Fibroblast of peridontal ligament (primary cell): ENCODE results near the gene TSKS.
"Not testable (repeated sequence)": the region's sequence is repeated elsewhere in the genome, so short reads cannot be mapped to it uniquely, and the experiment has no call there.

Experiments
- DNase-seq: peaks from one replicate; pipeline ENCODE4 v3.0.0-alpha.2; 2010; ENCODE audit errors: extremely low read depth

The TSKS gene

GRCh38 chr19:49766930-49767299 is 3.8 kb upstream of the TSKS start, which contains the start of gene AP2A1:
Gene AP2A1, plus strand, starts transcription at chr19:49767001. Its CDS starts 133 bp downstream, at chr19:49767134.
- no peak for DNase-seq

- peak; percentile 100 for DNase-seq
Measured at GRCh38 chr19:49766007-49766929, 3.2 kb upstream of the TSKS start.

GRCh38 chr19:49764341-49764740 is 1.2 kb upstream of the TSKS start:
- DNase-seq, result no peak

GRCh38 chr19:49761625-49762311 is 1.3 kb downstream of the TSKS start:
- peak; percentile 29 for DNase-seq

GRCh38 chr19:49761249-49761624 is 1.9 kb downstream of the TSKS start:
- DNase-seq, result no peak

- peak; percentile 42 for DNase-seq
Measured at GRCh38 chr19:49758292-49758691, 4.8 kb downstream of the TSKS start.

GRCh38 chr19:49755956-49756355 is 7.2 kb downstream of the TSKS start:
- no peak for DNase-seq

GRCh38 chr19:49752701-49753100 is 10.4 kb downstream of the TSKS start:
- DNase-seq, result no peak

- DNase-seq, result peak; percentile 66
Measured at GRCh38 chr19:49749771-49750170, 13.3 kb downstream of the TSKS start.

- peak; percentile 29 for DNase-seq
Measured at GRCh38 chr19:49749055-49749716, 13.9 kb downstream of the TSKS start.

- DNase-seq, result no peak
Measured at GRCh38 chr19:49746206-49746958, 16.7 kb downstream of the TSKS start.

GRCh38 chr19:49744946-49745381 is 18.1 kb downstream of the TSKS start:
- no peak for DNase-seq

- DNase-seq, result peak; percentile 15
Measured at GRCh38 chr19:49741210-49741844, 21.8 kb downstream of the TSKS start.

- DNase-seq, result no peak
Measured at GRCh38 chr19:49739933-49740332, 23.2 kb downstream of the TSKS start.

GRCh38 chr19:49739098-49739497 is 24.0 kb downstream of the TSKS start:
- no peak for DNase-seq

GRCh38 chr19:49738268-49738667 is 24.8 kb downstream of the TSKS start:
- no peak for DNase-seq

- DNase-seq, result no peak
Measured at GRCh38 chr19:49730166-49730565, 32.9 kb downstream of the TSKS start.

- DNase-seq, result peak; percentile 11
Measured at GRCh38 chr19:49727217-49728030, 35.7 kb downstream of the TSKS start.

- DNase-seq, result not testable (repeated sequence)
Measured at GRCh38 chr19:49719420-49719819, 43.7 kb downstream of the TSKS start.

- no peak for DNase-seq
Measured at GRCh38 chr19:49718991-49719390, 44.1 kb downstream of the TSKS start.
